AG08395 (cell line): ENCODE data around the gene GPR137B.
"Not testable (repeated sequence)": the region's sequence is repeated elsewhere in the genome, so short reads cannot be mapped to it uniquely, and the experiment has no call there.

Source experiments
- DNase-seq: peaks from one replicate; pipeline ENCODE4 v3.0.0; 2012; ENCODE audit warnings: mixed read lengths, low spot score

GPR137B gene

GRCh38 chr1:236142253-236143103, at the start of gene GPR137B:
GPR137B (plus strand) TSS chr1:236142539; CDS start chr1:236142623, 84 bp downstream.
- peak; percentile 68 for DNase-seq

- no peak for DNase-seq
Observed at GRCh38 chr1:236092899-236093298, 49.4 kb upstream of the GPR137B start.

- DNase-seq, result no peak
Observed at GRCh38 chr1:236095705-236096520, 46.4 kb upstream of the GPR137B start.

- not testable (repeated sequence) for DNase-seq
Observed at GRCh38 chr1:236096660-236097482, 45.5 kb upstream of the GPR137B start.

- no peak for DNase-seq
Observed at GRCh38 chr1:236098267-236098666, 44.1 kb upstream of the GPR137B start.

- DNase-seq, result no peak
Observed at GRCh38 chr1:236099355-236099974, 42.9 kb upstream of the GPR137B start.

- no peak for DNase-seq
Observed at GRCh38 chr1:236100799-236101198, 41.5 kb upstream of the GPR137B start.

GRCh38 chr1:236101233-236102200, 40.8 kb upstream of the GPR137B start:
- no peak for DNase-seq

- no peak for DNase-seq
Observed at GRCh38 chr1:236102611-236103010, 39.7 kb upstream of the GPR137B start.

- no peak for DNase-seq
Observed at GRCh38 chr1:236103059-236103458, 39.3 kb upstream of the GPR137B start.

- peak; percentile 83 for DNase-seq
Observed at GRCh38 chr1:236103646-236104218, 38.6 kb upstream of the GPR137B start.

GRCh38 chr1:236107121-236107907, 35.0 kb upstream of the GPR137B start:
- no peak for DNase-seq

GRCh38 chr1:236108027-236108648, 34.2 kb upstream of the GPR137B start:
- no peak for DNase-seq

- DNase-seq, result no peak
Observed at GRCh38 chr1:236110137-236110536, 32.2 kb upstream of the GPR137B start.

- no peak for DNase-seq
Observed at GRCh38 chr1:236111527-236112331, 30.6 kb upstream of the GPR137B start.

GRCh38 chr1:236112332-236112627, 30.1 kb upstream of the GPR137B start:
- DNase-seq, result no peak

- DNase-seq, result no peak
Observed at GRCh38 chr1:236113324-236114032, 28.9 kb upstream of the GPR137B start.
